Lower leg skin (tissue), 3 donors: ENCODE results near the gene CHRM5.

ENCODE experiments used
- POLR2A ChIP-seq, 2 donors: fragments of 450-650 bp; IDR thresholded peaks; one replicate each; pipeline ENCODE4 v1.6.1; 2016 to 2017; ENCODE audit warnings: antibody characterized with exemption in 2 of 2, mild to moderate bottlenecking in 1 of 2, moderate library complexity in 1 of 2
- TF ChIP-seq, protein P1 (sequence below), 3 donors: fragments of 450-650 bp; IDR thresholded peaks; one replicate each; pipeline ENCODE4 v1.5.1; 2016; ENCODE audit warnings: antibody characterized with exemption in 3 of 3, mild to moderate bottlenecking in 3 of 3, moderate library complexity in 2 of 3

DNA sequence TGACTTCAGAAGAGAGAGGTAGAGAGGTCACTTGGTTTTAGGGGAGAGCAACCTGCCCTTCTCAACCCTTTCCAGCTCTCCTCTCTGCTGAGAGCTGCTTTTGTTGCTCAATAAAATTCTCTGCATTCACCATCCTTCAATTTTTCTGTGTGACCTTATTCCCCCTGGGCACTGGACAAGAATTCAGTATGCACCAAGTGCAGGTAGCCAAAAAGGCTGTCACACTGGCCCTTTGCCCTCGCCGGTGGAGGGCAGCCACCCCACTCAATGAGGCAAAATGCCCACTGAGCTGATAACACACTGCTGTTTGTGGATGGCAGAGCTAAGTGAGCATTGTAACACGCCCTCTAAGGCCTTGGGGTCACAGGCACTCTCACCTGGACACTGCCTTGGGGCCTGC, 146.4 kb downstream of the CHRM5 start:
- TF ChIP-seq POLR2A (IDR thresholded peaks at IDR 0.05): no peak
- TF ChIP-seq, protein P1, sequence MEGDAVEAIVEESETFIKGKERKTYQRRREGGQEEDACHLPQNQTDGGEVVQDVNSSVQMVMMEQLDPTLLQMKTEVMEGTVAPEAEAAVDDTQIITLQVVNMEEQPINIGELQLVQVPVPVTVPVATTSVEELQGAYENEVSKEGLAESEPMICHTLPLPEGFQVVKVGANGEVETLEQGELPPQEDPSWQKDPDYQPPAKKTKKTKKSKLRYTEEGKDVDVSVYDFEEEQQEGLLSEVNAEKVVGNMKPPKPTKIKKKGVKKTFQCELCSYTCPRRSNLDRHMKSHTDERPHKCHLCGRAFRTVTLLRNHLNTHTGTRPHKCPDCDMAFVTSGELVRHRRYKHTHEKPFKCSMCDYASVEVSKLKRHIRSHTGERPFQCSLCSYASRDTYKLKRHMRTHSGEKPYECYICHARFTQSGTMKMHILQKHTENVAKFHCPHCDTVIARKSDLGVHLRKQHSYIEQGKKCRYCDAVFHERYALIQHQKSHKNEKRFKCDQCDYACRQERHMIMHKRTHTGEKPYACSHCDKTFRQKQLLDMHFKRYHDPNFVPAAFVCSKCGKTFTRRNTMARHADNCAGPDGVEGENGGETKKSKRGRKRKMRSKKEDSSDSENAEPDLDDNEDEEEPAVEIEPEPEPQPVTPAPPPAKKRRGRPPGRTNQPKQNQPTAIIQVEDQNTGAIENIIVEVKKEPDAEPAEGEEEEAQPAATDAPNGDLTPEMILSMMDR (IDR thresholded peaks at IDR 0.05): no peak
